Activated CD8-positive, alpha-beta memory T cell treated with anti-CD3 and anti-CD28 coated beads for 36 hours (primary cell): ENCODE data around the gene UMAD1. TPM values are rescaled to one million over a fixed set of nuclear protein-coding genes. Genes with fewer than 3 reads are reported as not detected.

Experiments
- CTCF ChIA-PET: fragments of 350-600 bp; sonication (Branson Sonifier 250); formaldehyde crosslinking; loops from one replicate; lab custom pipeline; 2021; ENCODE audit warnings: antibody characterized with exemption; lab: Charles Lee
- POLR2A ChIA-PET: fragments of 350-600 bp; sonication (Branson Sonifier 250); formaldehyde crosslinking; loops from one replicate; lab custom pipeline; 2021; ENCODE audit warnings: antibody characterized with exemption; lab: Charles Lee
- total RNA-seq, 2 experiments: library from RNA; stranded (reverse); gene quantifications; one replicate each; pipeline ENCODE4 v1.2.3, GENCODE V29; 2021

UMAD1 gene
- total RNA-seq, 2 experiments from 2014 or later = 12.8 to 14.2 TPM

DNA sequence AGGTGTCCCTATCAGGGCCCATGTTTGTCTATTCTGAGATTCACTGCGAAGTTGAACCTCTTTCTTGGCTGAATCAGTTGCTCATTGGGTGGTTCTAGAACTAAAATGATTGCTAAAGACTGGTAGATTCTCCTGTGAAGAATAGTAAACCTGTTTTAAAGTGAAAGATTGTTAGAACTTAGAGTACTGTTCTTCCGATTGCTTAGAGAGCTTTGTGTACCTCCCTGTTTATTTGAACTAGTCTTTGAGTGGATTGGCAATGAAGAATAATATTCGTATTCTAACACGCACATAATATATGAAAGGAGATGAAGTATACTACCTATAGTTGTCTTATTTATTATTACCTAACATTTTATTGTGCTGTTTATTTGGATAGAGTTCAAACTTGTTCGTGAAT lies 202.7 kb downstream of the UMAD1 start:
- ChIA-PET CTCF (no interaction called here), POLR2A (no interaction called here)

DNA sequence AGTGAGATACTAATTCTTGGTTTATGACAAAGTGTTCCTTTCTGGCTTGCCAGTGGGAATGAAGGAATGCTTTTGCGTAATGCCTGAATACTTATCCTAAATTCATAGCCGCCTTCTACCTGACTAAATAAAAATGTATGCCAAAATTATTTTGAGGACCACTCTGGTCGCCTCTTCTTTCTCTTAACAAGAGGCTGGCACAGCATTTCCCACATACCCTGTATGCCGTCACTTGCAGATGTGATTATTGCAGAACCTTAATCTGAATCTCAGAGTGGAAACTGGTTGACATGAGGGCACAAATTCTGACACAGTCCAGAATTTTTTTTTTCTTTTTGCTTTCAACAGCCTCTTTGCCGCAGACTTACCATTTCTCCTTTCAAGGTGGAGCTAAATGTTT lies 203.4 kb downstream of the UMAD1 start:
- ChIA-PET POLR2A (no interaction called here), CTCF (no interaction called here)

DNA sequence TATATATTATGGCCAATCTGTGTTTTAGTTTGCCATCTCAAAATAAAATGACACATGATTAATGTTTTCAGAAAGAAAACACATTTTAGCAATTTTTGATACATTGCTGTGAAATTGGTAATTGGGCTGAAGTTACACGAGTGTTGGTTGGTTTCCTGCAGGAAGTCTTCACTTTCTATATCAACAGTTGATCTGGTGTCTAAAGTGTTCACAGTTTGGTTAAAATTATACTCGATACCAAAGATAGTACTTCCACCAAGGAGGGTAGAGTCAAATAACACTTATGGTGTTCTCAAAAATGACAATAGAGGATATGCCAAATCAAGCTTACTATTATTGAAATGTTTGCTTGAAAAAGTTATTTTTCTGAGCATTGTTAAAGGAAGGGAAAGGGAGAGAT lies 207.7 kb downstream of the UMAD1 start:
- ChIA-PET POLR2A (no interaction called here), CTCF (interaction anchor here (0.6 kb wide), 1 partner anchor 380 kb away, joined by 3 read pairs; no protein-coding TSS in a partner anchor)

DNA sequence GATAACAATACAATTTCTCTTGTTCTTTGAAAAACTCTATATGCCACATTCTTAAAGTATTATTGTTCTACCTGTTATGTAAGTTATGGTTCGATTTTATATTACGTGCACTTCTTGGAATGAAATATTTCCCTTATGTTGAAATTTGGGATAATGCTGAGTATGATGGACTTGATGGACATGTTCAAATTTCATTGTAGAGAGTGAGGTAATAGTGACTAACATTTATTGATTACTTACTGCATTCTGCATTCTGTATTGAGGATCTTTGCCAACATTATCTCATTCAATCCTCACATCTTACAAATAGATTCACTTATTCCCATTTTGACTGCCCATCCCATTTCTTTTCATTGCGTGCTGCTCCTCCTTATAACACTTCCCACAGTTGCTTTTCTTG lies 208.3 kb downstream of the UMAD1 start:
- POLR2A ChIA-PET = no interaction called here
- CTCF ChIA-PET = no interaction called here

DNA sequence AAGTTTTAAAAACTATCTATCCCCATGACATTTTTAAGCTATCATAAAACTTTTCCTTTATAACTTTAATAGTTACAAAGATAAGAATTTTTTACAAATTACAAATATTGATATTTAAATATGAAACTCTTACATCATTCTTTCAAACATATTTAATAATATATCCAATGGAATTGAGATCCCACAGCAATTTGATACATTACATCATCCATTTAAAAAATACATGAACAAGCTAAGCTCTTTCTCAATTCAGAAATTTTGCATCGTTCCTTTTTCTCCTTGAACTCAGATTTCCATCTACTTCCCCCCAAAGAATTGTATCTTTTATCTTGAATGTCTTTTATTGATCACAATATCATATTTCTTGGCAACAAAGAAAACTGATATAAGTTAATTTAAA lies 209.6 kb downstream of the UMAD1 start:
- CTCF ChIA-PET = no interaction called here

DNA sequence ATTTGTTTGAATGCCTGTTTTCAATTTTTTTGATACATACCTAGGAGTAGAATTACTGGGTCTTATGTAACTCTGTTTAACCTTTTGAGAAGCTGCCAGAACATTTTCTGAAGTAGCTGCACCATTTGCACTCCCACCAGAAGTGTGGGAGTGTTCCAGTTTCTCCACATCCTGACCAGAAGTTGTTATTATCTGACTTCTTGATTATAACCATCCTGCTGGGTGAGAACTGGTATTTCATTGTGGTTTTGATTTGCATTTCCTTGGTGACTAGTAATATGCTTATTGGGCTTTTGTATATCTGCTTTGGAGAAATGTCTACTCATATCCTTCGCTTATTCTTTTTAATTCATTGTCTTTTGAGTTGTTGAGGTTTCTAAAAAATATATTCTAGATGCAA lies 210.8 kb downstream of the UMAD1 start:
- POLR2A ChIA-PET = no interaction called here
- CTCF ChIA-PET = no interaction called here

More for the DNA sequence above, 209.6 kb downstream of the UMAD1 start:
- POLR2A ChIA-PET = no interaction called here

DNA sequence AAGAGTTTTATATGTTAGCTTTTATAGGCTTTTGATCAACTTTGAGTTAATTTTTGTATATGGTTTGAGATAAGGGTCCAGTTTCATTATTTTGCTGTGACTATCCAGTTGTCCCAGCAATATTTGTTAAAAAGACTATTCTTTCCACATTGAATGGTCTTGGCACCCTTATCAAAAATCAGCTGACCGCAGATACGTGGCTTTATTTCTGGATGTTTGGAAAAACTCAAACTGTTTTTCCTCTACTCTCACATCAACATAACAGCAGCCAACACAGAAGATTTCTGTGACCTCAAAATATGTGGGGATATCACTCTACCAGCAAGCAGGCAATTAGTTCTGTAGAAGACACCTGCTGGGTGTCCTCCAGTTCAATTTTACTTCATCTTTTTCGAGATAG lies 211.4 kb downstream of the UMAD1 start:
- CTCF ChIA-PET = no interaction called here
- POLR2A ChIA-PET = no interaction called here

DNA sequence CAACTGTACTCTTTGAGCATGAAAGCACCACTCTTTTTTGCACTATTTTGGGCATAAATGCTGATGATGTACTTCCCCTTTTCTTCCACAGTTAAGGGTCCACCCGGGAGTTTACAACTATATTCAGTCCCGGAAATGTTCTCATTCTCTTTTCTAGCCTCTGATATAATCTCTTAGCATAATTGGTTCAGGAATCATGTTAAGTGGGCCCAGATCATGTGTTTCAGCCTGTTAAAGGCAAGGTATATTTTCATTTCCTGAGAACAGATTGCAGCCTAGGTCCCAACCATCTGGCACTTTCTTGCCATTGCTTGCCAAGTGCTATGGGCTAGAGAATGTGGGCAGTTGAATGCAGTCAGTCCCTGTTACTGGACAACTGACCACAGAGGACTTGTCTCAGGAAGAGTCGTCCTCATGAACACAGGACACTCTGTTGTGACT lies 216.6 kb downstream of the UMAD1 start:
- ChIA-PET POLR2A (no interaction called here), CTCF (no interaction called here)

DNA sequence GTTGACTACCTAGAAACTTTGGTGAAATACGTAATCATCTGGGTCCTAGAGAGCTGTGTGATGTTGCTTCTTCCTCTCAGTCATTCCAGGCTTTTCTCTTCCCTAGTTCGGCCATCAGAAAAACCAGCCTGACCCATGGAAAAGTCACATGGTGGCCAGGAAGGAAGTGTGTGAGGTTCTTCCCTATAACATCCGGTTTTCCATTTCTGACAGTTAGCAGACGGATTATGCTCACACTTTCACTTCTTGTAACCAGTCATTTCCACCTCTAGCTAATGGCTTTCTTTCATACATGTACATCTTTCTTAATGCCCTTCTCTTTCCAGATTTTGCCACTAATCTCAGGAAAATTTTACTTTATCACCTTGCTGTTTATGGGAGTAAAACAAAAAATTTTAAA lies 218.0 kb downstream of the UMAD1 start:
- ChIA-PET POLR2A (no interaction called here), CTCF (no interaction called here)

DNA sequence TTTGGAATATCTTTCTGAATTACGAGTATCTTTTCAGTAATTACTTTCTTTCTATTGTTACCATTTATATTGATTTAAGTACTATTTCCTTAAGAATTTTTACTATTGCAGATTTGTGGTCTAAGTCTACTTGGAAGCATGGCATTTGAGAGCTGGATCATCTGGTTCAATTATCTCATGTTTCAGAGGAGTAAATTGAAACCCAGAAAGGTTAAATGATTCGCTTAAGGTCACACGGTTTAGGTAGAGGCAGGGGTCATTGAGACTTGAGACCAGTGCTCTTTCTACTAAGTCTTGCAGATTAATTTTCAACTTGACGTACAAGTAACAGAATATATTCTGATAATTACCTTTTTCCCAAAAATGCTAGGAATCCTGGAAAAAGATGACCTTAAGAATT lies 218.9 kb downstream of the UMAD1 start:
- ChIA-PET CTCF (no interaction called here), POLR2A (no interaction called here)

DNA sequence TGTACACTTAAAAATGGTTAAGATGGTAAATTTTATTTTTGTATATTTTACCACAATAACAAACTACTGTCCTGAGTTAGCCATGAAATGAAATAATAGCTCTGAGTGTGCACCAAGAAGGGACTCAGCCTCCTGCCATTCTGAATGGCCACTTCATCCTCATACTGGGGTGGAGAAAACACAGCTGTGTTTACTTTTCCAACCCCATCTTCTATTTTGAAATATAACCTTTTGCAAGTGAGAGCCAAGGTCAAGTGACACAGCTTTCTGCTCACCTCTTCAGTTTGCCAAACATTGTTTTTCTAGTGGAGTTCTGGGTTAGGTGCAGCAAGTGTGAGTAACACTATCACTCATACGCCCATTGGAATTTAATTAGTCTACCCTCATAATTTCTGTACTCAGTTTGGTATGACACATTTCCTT lies 220.7 kb downstream of the UMAD1 start:
- CTCF ChIA-PET = no interaction called here
- POLR2A ChIA-PET = no interaction called here

DNA sequence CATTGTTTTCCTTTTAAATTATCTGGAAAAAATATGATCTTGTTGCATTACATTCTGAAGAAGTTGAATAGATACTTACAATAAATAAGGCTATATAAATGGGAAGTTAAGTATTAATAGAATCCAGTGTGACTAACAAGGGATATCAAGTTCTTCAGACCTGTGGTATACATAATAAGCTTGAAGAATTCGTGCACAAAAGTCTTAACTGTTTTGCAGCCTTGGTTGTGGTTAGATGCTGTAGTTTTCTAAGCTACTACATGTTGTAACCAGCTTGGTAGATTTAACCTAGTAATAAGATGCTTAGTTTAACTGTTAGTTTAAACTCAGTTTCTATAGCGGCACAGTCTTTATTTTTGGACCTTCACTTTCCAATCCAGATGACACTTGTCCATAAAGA lies 221.8 kb downstream of the UMAD1 start:
- POLR2A ChIA-PET = no interaction called here
- CTCF ChIA-PET = no interaction called here

DNA sequence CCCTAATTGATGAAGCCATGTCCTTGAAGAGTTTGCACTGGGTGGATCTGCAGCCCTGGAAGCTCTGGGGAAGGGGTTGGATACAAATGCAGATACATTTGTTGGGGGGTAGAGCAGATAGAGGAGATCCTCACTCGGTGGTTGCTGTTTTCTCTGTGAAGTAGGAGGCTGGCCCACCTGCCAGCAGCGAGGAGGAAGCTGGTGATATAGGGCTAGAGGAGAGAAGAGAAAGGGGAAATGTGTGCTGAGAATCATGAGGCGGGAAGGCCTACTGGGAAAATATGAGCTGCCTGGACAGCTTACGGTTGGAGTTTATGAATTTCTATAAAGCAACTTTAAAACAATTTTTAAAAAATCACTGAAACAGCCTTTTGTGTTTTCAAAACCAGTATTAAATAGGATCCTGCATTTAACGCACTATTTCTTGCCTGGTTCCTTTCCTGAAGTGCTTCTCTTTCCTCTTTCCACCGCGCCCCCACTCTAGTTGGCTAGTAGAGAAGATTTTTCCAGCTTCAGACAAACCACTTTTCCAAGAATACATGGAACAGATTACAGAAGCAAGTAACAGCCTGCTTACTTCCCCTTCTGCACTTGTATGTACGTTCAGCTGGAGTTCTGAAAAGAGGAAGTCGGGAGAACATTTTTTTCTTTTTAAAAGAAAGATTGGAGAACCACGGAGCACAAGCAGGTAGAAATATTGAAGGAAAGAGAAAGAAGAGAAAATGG lies 227.5 kb downstream of the UMAD1 start:
- ChIA-PET CTCF (no interaction called here), POLR2A (no interaction called here)

DNA sequence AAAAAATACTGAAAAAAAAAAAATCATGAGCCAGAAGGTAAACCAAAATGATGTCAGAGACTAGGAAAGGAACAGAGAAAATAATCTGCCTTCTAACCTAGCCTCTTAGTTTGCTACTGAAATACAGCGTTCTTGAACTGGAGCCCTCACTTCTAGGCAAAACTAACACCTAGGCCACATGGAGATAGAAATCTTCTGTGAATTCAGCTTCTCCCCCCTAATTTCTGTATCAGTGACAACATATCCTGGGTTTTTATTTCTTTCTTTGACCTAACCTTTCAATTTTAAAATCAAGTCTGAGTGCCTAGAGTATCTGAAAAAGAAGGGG lies 228.0 kb downstream of the UMAD1 start:
- ChIA-PET CTCF (no interaction called here), POLR2A (interaction anchor here (0.6 kb wide), 1 partner anchor 758 kb away, joined by 4 read pairs; no protein-coding TSS in a partner anchor)

DNA sequence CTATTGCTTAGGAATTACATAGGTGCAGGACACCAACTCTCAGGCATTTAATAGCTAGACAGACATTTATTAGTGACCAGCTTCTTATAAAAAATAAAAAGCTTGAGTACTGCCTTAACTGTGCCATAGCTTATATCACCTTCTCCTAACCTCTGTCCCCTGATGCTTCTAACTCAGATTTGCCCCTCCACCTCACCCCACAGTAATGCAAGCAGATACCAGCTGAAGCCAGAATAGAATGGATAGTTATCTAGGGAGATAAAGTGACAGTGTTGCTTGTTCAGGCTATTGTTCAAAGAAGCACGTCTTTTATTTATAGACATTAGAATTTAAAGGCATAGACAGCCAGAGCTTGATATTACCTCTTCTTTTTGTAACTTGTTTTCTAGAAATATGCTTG lies 228.5 kb downstream of the UMAD1 start:
- CTCF ChIA-PET = no interaction called here
- POLR2A ChIA-PET = interaction anchor here (0.6 kb wide), 1 partner anchor 757 kb away, joined by 4 read pairs; no protein-coding TSS in a partner anchor

DNA sequence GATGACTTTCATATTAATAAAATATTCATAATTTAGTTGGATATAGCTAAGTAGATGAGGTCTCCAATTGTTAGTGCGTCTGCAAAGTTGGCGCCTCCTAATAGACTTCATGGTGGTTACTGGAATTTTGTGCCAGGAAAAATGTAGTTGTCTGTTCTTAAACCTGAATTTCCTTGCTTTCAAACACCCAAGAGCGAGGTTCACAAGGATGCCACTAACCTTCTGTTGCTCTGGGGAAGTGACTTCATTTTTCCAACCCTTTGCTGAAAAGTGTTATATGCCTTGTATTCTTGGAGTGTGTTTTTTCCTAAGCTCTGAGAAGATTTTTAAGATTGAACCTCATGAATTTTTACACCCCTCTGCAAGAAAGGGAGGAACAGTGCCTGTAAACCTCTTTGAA lies 229.1 kb downstream of the UMAD1 start:
- CTCF ChIA-PET = no interaction called here
- POLR2A ChIA-PET = no interaction called here

DNA sequence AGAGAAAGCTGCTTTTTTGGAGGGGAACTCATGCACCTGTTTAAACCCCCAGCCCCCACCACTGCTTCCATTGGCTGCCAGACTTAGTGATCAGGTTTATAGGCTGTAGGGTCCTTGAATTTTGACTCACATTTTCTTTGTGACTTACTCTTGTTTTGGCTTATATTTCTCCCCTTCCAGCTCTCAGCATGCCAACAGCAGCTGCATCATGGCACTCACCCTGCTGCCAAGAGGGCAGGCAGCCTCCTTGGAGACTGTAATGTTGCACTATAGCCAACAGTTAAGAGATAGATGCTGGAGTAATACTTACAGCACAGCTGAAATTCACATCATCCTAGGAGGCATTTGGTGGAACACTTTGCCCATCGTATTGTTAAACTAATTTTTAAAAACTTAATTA lies 230.0 kb downstream of the UMAD1 start:
- CTCF ChIA-PET = no interaction called here

DNA sequence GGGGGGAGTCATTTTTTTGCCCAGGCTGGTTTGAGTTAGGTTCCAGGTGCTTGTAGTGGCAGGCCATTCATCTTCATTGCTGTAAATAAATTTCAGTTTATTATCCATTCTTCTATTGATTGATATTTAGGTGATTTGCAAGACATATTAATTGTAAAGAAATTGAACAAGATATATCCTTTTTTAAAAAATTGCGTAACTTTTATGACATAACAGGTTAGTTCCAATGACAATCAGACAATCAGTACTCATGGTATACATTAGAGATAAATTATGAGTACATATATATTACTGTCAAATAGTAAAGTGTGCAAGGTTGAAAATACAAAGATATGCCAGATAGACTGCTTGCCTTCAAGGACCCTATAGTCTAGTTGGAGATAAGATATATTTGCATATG lies 235.9 kb downstream of the UMAD1 start:
- POLR2A ChIA-PET = no interaction called here
- CTCF ChIA-PET = no interaction called here

More for the DNA sequence above, 230.0 kb downstream of the UMAD1 start:
- POLR2A ChIA-PET = no interaction called here

DNA sequence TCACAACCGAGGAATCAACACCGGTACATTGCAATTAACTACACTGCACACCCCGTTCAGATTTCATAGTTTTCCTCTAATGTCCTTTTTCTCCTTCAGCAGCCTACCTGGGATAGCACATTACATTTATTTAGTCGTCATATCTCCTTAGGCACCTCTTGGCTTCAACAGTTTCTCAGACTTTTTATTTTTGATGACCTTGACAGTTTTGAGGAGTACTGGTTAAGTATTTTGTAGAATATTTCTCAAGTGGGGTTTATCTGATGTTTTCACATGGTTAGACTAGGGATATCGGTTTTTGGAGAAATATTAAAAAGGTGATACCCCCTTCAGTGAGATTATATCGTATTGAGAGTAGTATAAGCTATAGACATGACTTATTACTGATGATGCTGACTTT lies 241.0 kb downstream of the UMAD1 start:
- POLR2A ChIA-PET = no interaction called here
- CTCF ChIA-PET = no interaction called here

DNA sequence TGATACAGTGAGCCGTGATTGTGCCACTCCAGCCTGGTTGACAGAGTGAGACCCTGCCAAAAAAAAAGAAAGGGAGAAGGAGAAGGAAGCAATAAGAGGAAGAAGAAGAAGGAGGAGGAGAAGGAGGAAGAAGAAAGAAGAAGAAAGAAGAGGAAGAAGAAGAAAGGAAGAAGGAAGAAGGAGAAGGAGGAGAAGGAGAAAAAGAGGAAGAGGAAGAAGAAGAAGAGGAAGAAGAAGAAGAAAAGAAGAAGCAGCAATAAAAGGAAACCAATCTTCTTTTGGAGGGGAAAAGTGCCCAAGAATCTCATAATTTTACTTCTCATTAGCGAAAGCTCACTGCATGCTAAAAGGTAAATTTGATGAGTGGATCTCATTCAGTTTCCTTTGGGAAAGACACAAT lies 242.3 kb downstream of the UMAD1 start:
- ChIA-PET CTCF (no interaction called here), POLR2A (no interaction called here)

DNA sequence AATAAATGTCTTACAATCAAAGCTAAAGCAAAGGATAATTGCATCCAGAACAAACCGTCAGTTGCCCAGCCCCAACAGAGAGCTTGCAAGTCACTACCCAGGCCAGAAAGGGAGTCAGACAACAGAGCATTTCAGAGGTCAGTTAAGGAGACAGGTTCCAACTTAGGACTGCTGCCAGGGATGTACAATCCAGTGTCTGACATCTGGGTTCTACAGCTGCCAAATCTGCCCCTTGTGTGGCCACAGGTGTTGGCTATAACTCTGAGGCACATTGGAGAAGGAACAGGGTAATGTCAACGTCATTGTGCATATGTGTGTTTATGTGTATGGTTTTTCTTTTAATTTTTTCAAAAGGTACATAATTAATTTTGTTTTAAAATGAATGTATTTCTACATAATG lies 242.8 kb downstream of the UMAD1 start:
- ChIA-PET POLR2A (no interaction called here), CTCF (no interaction called here)

DNA sequence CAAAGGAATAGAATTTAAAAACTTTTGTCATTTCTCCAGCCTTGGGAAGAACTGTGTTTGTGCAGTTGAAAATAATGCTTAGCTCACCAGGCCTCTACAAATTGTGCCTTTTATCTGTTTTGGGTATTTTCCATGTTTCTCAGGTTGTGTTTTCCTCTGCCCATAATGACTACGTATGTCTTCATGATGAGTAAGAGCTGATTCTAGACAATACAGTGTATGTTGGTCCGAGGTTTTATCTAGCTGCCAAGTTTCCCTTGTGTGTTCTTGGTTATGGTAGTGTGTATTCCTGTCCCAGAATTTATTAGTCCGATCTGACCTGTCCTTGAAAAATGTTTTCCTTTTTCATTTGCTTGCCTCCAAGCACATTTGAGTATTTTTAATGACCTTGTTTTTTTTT lies 244.3 kb downstream of the UMAD1 start:
- ChIA-PET CTCF (no interaction called here), POLR2A (no interaction called here)
